Measurements from ENCODE around the gene PHACTR3.

GRCh38 chr20:59662161-59662560 lies 57.8 kb downstream of the PHACTR3 start:
- TF ChIP-seq CTCF (IDR thresholded peaks at IDR 0.05) (no peak), POLR2A (IDR thresholded peaks at IDR 0.05) (no peak)

All from lower leg skin (tissue), 3 donors.